ENCODE measurements around the gene MRPL27.

DNA sequence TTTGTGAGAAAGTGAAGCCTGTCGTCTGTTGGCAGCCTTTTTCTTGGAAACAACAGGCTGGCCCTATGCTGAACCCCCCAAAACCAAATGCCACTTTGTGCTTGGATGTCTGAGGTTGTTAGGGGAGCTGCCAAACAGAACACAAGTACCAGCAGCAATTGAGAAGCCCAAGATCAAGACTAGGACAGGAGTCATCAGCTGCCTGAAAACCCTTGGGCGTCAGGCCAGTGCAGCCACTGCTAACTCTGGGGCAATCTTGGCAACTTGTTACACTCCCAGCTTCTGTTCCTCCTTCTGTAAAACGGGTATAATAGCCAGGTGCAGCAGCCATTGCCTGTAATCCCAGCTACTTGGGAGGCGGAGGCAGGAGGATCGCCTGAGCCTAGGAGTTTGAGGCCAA lies 33.6 kb upstream of the MRPL27 start:
- TF ChIP-seq, protein P1, sequence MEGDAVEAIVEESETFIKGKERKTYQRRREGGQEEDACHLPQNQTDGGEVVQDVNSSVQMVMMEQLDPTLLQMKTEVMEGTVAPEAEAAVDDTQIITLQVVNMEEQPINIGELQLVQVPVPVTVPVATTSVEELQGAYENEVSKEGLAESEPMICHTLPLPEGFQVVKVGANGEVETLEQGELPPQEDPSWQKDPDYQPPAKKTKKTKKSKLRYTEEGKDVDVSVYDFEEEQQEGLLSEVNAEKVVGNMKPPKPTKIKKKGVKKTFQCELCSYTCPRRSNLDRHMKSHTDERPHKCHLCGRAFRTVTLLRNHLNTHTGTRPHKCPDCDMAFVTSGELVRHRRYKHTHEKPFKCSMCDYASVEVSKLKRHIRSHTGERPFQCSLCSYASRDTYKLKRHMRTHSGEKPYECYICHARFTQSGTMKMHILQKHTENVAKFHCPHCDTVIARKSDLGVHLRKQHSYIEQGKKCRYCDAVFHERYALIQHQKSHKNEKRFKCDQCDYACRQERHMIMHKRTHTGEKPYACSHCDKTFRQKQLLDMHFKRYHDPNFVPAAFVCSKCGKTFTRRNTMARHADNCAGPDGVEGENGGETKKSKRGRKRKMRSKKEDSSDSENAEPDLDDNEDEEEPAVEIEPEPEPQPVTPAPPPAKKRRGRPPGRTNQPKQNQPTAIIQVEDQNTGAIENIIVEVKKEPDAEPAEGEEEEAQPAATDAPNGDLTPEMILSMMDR (conservative IDR thresholded peaks at IDR 0.05; ENCODE audit: low read length): no peak
- TF ChIP-seq EZH2phosphoT487 (IDR thresholded peaks at IDR 0.05; ENCODE audit: borderline replicate concordance): no peak
